GM18909 (cell line): ENCODE results near the gene WT1.
"Not testable (repeated sequence)": the region's sequence is repeated elsewhere in the genome, so short reads cannot be mapped to it uniquely, and the experiment has no call there.

Experiments
- ATAC-seq: cut with Tn5 transposase; IDR thresholded peaks from one replicate; pipeline ENCODE4 v1.9.1; 2021; ENCODE audit warnings: mild to moderate bottlenecking; ENCODE audit not compliant: unreplicated experiment, poor library complexity

WT1 gene

GRCh38 chr11:32390712-32391111 lies 44.6 kb downstream of the WT1 start:
- no peak for ATAC-seq

- ATAC-seq, result no peak
Measured at GRCh38 chr11:32388871-32389770, 46.2 kb downstream of the WT1 start.

- no peak for ATAC-seq
Measured at GRCh38 chr11:32388365-32388764, 47.0 kb downstream of the WT1 start.

- no peak for ATAC-seq
Measured at GRCh38 chr11:32387411-32387810, 47.9 kb downstream of the WT1 start.

- ATAC-seq, result no peak
Measured at GRCh38 chr11:32386770-32387377, 48.5 kb downstream of the WT1 start.

- ATAC-seq, result no peak
Measured at GRCh38 chr11:32385998-32386397, 49.3 kb downstream of the WT1 start.

GRCh38 chr11:32382339-32383049 lies 52.8 kb downstream of the WT1 start:
- no peak for ATAC-seq

GRCh38 chr11:32381179-32381578 lies 54.2 kb downstream of the WT1 start:
- no peak for ATAC-seq

- no peak for ATAC-seq
Measured at GRCh38 chr11:32379719-32380118, 55.6 kb downstream of the WT1 start.

GRCh38 chr11:32375826-32376225 lies 59.5 kb downstream of the WT1 start:
- ATAC-seq, result no peak

GRCh38 chr11:32374261-32374711 lies 61.1 kb downstream of the WT1 start:
- ATAC-seq, result peak; percentile 72

GRCh38 chr11:32369987-32370386 lies 65.4 kb downstream of the WT1 start:
- not testable (repeated sequence) for ATAC-seq

- no peak for ATAC-seq
Measured at GRCh38 chr11:32366666-32367065, 68.7 kb downstream of the WT1 start.

GRCh38 chr11:32365192-32365591 lies 70.1 kb downstream of the WT1 start:
- no peak for ATAC-seq

GRCh38 chr11:32358729-32359128 lies 76.6 kb downstream of the WT1 start:
- ATAC-seq, result no peak

- ATAC-seq, result no peak
Measured at GRCh38 chr11:32353884-32354283, 81.5 kb downstream of the WT1 start.

- no peak for ATAC-seq
Measured at GRCh38 chr11:32348502-32348901, 86.8 kb downstream of the WT1 start.

GRCh38 chr11:32344946-32345345 lies 90.4 kb downstream of the WT1 start:
- no peak for ATAC-seq

- no peak for ATAC-seq
Measured at GRCh38 chr11:32343325-32344008, 91.9 kb downstream of the WT1 start.
